ENCODE measurements around the gene TEKT3.

DNA sequence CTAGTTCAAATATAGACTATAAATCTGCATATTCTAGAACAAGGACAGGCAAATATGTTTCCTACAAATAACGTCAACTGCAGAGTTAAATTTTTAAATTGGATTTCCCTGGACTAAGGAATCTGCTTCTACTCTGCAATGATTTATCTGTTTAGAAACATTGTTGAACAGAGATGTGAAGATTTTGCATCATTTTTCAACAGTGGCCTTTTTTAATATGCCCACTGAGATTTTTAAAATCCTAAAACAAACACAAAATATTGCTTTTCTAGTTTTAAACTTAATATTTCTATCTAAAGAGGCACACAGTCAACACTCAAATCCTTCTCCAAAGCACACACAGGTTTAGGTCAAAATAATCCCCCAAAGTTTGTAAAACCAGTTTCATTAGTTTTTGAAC lies 52.5 kb downstream of the TEKT3 start:
- no peak for TF ChIP-seq CTCF (IDR thresholded peaks at IDR 0.05)
- no peak for TF ChIP-seq POLR2A (IDR thresholded peaks at IDR 0.05)
- TF ChIP-seq EP300 (IDR thresholded peaks at IDR 0.05; ENCODE audit: low read depth), result no peak
